GM19468 (cell line): ENCODE measurements around the gene ZCWPW1.
"Not testable (repeated sequence)": the region's sequence is repeated elsewhere in the genome, so short reads cannot be mapped to it uniquely, and the experiment has no call there.

Experiments
- ATAC-seq: cut with Tn5 transposase; IDR thresholded peaks from one replicate; pipeline ENCODE4 v1.9.1; 2021; ENCODE audit warnings: mild to moderate bottlenecking, moderate library complexity, moderate number of reproducible peaks; ENCODE audit not compliant: unreplicated experiment; ENCODE audit errors: extremely low read depth

ZCWPW1 gene

DNA sequence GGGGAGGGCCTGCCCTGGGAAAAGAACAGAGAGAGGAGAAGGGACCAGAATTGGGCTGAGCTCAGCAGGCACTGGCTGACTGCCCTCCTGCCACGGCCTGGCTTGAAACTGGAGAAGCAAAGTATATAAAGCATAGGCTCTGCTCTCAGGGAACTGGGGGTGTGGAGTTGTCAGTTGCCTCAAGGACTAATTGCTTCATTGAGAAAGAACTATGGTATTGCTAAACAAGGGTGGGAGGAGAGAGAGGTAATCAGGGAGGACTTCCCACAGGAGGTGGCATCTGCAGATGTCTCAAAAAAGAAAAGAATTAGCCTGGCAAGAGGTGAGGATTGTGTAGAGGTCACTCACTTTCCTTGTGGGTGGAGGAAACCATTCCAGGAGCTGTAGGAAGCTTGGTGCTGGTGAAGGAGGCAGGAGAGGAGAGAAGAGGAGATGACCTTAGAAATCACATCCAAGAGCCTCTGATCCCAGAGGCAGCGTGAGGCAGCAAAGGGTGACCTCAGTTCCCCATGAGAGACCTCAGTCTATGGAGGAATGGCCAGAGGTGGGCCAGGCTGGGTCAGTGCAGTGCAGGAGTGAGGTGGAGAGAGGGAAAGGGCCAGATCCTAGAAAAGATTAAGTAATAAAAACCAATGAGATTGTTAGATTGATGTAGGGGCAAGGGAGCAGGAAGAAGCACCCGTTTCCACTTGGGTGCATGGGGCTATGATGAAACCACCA lies 68.2 kb downstream of the ZCWPW1 start:
- ATAC-seq = no peak

DNA sequence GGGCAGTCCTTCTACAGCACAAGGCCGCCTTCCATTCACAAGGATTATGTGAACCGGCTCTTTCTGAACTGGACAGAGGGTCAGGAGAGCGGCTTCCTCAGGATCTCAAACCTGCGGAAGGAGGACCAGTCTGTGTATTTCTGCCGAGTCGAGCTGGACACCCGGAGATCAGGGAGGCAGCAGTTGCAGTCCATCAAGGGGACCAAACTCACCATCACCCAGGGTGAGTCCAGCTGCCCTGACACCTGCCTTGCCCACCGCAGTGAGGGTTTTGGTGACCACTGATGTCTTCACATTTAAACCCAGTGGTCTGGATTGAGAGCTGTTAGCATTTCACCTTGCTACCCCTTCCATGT lies 69.7 kb downstream of the ZCWPW1 start:
- no peak for ATAC-seq

DNA sequence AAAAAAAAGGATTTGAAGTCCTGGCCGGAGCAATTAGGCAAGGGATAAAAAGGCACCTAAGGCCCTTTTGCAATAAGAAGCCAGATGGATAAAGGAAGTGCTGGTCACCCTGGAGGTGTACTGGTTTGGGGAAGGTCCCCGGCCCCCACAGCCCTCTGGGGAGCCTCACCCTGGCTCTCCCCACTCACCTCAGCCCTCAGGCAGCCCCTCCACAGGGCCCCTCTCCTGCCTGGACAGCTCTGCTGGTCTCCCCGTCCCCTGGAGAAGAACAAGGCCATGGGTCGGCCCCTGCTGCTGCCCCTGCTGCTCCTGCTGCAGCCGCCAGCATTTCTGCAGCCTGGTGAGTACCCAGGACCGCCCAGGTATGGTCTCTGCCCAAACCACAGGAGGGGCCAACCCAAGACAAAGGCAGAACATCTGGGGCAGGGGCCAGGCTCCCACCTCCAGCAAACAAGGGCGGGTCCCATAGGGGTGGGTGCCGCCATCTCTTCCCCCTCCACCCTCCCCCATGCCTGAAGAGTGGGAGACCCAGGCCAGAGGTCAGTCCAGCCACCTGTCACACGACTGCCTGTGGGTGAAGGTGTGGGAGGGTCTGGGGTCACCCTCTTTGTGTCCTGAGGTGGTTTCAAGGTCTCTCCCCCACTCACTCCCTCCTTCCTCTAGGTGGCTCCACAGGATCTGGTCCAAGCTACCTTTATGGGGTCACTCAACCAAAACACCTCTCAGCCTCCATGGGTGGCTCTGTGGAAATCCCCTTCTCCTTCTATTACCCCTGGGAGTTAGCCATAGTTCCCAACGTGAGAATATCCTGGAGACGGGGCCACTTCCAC lies 70.3 kb downstream of the ZCWPW1 start, which contains the start of gene PILRB:
TSS of gene PILRB (plus strand) at position 91 of the 830 bp plus-strand sequence. CDS start at position 277, 186 bp downstream.
- no peak for ATAC-seq

- ATAC-seq = no peak
Measured at GRCh38 chr7:100357131-100357561, 71.4 kb downstream of the ZCWPW1 start.

DNA sequence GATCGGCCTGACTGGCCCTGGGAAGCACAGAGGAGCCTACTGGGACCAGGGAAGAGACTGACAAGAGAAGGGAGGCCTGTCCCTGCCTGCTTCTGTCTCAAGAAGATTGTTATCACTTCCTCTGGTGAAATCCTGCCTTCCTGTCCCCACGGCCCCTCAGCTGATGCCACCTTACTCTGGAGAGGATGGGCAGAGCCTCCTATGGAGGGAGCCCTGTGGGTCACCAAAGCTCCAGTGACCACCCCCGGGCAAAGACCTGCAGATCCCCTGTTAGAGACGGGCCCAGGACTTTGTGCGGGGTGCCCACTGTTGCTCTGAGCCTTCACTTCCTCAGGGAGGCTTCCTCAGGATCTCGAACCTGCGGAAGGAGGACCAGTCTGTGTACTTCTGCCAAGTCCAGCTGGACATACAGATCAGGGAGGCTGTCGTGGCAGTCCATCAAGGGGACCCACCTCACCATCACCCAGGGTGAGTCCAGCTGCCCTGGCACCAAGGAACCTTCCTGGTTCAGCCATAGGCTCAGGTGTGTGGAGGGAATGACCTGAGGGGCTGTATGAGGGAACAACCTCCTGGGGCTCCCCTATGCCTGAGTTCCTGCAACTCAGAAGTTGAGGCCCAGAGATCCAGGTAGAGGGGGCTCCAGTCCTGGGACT lies 72.0 kb downstream of the ZCWPW1 start:
- ATAC-seq = no peak

GRCh38 chr7:100353685-100354330 lies 74.7 kb downstream of the ZCWPW1 start:
- no peak for ATAC-seq

DNA sequence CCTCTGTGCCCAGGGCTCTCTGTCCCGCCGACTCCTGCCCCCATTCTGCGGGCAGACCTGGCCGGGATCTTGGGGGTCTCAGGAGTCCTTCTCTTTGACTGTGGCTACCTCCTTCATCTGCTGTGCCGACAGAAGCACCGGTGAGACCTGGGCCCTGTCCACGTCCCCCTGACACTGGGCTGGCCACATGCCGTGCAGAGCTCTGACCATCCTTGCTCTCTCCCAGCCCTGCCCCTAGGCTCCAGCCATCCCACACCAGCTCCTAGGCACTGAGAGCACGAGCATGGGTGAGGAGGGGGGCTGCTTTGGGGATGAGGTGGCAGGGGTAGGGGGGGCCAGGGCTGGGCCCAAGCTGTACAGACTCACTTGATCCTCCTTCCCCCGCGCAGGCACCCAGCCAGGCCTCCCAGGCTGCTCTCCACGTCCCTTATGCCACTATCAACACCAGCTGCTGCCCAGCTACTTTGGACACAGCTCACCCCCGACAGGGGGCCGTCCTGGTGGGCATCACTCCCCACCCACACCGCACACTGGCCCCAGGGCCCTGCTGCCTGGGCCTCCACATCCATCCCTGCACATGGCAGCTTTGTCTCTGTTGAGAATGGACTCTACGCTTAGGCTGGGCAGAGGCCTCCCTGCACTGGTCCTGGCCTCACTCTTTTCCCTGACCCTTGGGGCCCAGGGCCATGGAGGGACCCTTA lies 75.4 kb downstream of the ZCWPW1 start:
- ATAC-seq = no peak

GRCh38 chr7:100352230-100352781 lies 76.2 kb downstream of the ZCWPW1 start:
- not testable (repeated sequence) for ATAC-seq

- ATAC-seq = no peak
Measured at GRCh38 chr7:100351657-100352058, 76.8 kb downstream of the ZCWPW1 start.
